Aorta (tissue), 5 donors: ENCODE results near the gene CES2. TPM values are rescaled to one million over a fixed set of nuclear protein-coding genes. Genes with fewer than 3 reads are reported as not detected.
"Not testable (repeated sequence)": the region's sequence is repeated elsewhere in the genome, so short reads cannot be mapped to it uniquely, and the experiment has no call there.

Source experiments
- ATAC-seq: fragments of 200-7000 bp; cut with Tn5 transposase; one replicate; pipeline ENCODE4 v1.9.1; 2022; ENCODE audit warnings: moderate library complexity; ENCODE audit not compliant: low FRiP score
- DNase-seq, 2 donors: peaks; one replicate each; pipeline ENCODE4 v3.0.0-alpha.2; 2020
- H3K27ac ChIP-seq, 2 donors: one replicate each; pipeline ENCODE4 v1.5.1; 2013; ENCODE audit warnings: low read length in 2 of 2, mild to moderate bottlenecking in 2 of 2, moderate library complexity in 2 of 2, control low read depth in 1 of 2, inconsistent platforms in 1 of 2, low read depth in 1 of 2
- H3K27me3 ChIP-seq, 2 donors: one replicate each; pipeline ENCODE4 v1.6.1; 2013; ENCODE audit warnings: control low read depth in 1 of 2, low read length in 1 of 2, mild to moderate bottlenecking in 1 of 2, moderate library complexity in 1 of 2; ENCODE audit not compliant: insufficient read depth in 2 of 2, control insufficient read depth in 1 of 2
- H3K36me3 ChIP-seq, 2 donors: one replicate each; pipeline ENCODE4 v1.6.1; 2013; ENCODE audit warnings: control low read depth in 1 of 2, low read length in 1 of 2, mild to moderate bottlenecking in 1 of 2; ENCODE audit not compliant: insufficient read depth in 2 of 2, control insufficient read depth in 1 of 2
- H3K4me1 ChIP-seq, 2 donors: one replicate each; pipeline ENCODE4 v1.6.1; 2013; ENCODE audit warnings: low read length in 2 of 2, control low read depth in 1 of 2, mild to moderate bottlenecking in 1 of 2, moderate library complexity in 1 of 2; ENCODE audit not compliant: insufficient read depth in 2 of 2, control insufficient read depth in 1 of 2
- H3K4me3 ChIP-seq, 2 donors: one replicate each; pipeline ENCODE4 v1.5.1; 2013; ENCODE audit warnings: low read length in 2 of 2, control low read depth in 1 of 2, mild to moderate bottlenecking in 1 of 2
- H3K9me3 ChIP-seq: one replicate; pipeline ENCODE4 v1.6.1; 2013; ENCODE audit warnings: mild to moderate bottlenecking, low read length; ENCODE audit not compliant: control insufficient read depth
- WGBS, 2 donors: extraction: QIAGEN DNeasy Blood & Tissue Kit; methylation state at CpG; one replicate each; pipeline ENCODE4 v1.1.7; 2013; 5-methylcytosine and 5-hydroxymethylcytosine counted together
- intact Hi-C, 2 donors: fragments of 100-400 bp; cut with DNase I; formaldehyde crosslinking; loops; one replicate each; pipeline versions ENCODE4 v1.14.2 to v1.15.0; 2022
- polyA plus RNA-seq, 2 donors: library from polyadenylated mRNA; stranded (reverse); fragments of 200-250 nt; gene quantifications; one replicate each; pipeline ENCODE4 v1.2.3, GENCODE V29; 2013
- total RNA-seq, 2 donors: library from RNA; stranded (reverse); fragmentation: NEBNext Ultra II Directional; extraction: Animal tissue kit (Norgen Biotek cat#: 25700); gene quantifications; one replicate each; pipeline ENCODE4 v1.2.1, GENCODE V29; 2021
- donor health status: healthy with polysubstance abuse.
- donor health status: Bipolar disorder and iron deficiency.
- donor health status: DM: no; HTN: no; CAD: no.
- donor health status: DM: no; HTN: no; CAD: no.
- donor health status: DM: yes; HTN: yes; CAD: no.

The CES2 gene
- total and polyA plus RNA-seq, 4 donors, result 20.5 to 42.1 (median 33.6) TPM

DNA sequence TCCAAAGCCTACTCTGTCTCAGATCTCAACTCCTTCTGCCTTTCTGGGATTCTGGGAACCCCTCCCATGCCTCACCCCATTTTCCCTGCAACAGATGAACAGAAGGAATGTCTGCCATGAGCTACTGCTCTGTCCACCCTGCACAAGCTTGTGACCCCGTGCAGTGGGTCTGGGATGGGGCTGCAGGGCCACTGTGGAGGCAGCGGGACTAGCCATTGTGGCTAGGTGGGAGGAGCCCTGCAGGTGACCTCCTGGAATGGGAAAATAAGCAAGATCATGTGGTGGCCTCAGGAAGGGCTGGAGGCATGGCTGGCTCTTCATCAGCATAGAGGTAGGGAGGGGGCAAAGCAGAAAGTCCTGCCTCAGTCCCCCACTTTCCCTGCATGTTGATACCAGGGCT lies 41.3 kb upstream of the CES2 start:
- peak in 1 of 2 donors; percentile 42 for DNase-seq
- 76 to 77% methylated on average over 2 of the region's 2 CpGs for WGBS, 2 donors
- no peak for ATAC-seq
- Histone ChIP-seq H3K4me3 (no peak overlapping the region), H3K4me1 (no peaks in the 10 kb centered on the region), H3K9me3 (no peaks in the 10 kb centered on the region), H3K36me3 (no peaks in the 10 kb centered on the region), H3K27me3 (no peaks in the 10 kb centered on the region), H3K27ac (no peak overlapping the region)
- intact Hi-C loops, result loop anchor here in 1 of 2 donors (2.0 to 10.0 kb wide), 3 partner anchors 55 to 291 kb away; partner anchors contain the start of genes B3GNT9, FBXL8, MATCAP1 and TRADD

DNA sequence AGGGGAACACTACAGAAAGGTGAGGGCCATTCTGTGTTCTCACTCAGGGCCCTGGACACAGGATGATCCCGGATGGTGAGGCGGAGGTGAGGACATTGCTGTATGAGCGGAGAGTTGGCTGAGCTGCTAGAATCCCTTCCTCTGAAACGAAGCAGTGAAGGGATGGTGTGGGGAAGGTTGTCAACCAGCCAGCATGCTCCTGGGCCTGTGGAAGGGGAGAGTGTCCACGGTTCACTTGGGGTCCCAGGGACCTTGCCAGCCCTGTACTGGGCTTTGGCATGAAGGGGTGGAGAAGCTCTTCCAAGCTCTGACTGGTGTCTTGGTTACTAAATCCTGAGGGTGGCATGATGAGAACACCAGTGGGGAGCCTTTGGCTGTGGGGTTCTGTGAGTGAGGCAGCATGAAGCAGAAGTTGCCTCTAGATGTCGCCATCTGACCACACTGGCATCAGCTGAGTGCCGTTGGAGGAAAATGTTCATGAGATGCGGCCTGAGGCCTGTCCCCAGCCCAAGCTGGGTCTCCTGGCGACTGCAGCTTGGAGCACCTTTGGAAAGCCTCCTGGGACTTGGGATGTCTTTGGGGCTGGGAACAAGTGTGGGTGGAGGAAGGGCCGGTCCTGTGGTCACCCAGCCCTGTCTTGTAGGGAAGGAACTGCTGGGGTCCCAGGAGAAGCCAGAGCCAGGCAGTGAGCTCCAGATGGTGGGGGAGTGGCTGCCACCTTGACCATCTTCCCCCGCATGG lies 40.2 kb upstream of the CES2 start:
- intact Hi-C loops, result loop anchor here (2.0 to 10.0 kb wide), 4 partner anchors 54 to 290 kb away; partner anchors contain the start of genes B3GNT9 (in 2 of the 2), FBXL8 (in 1 of the 2), MATCAP1 (in 1 of the 2) and TRADD (in 1 of the 2)
- Histone ChIP-seq H3K27ac (no peak overlapping the region), H3K27me3 (no peaks in the 10 kb centered on the region), H3K4me3 (no peak overlapping the region), H3K4me1 (peaks cover 0 to 4% of the 10 kb centered on the region in 2 donors), H3K9me3 (no peaks in the 10 kb centered on the region), H3K36me3 (no peaks in the 10 kb centered on the region)
- DNase-seq (peak; percentile 79 to 83), ATAC-seq (peak; percentile 76)
- WGBS, 2 donors, result 34% methylated on average over 11 of the region's 11 CpGs

DNA sequence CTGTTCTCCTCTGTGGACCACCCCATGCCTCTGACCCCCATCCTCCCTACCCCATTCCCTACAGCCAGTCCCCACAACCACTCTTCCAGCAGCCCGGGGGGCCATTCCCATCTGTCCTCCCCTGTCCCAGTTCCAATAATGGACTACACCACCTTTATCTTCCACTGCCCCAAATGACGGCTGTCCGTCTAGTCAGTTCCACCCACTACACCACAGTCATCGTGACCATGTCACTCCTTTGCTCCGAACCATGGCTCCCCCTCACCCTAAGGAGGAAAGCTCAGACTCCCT lies 39.7 kb upstream of the CES2 start:
- no peaks in the 10 kb centered on the region for H3K36me3 ChIP-seq
- H3K27ac ChIP-seq, result no peak overlapping the region
- intact Hi-C loops, result loop anchor here (2.0 to 10.0 kb wide), 4 partner anchors 53 to 289 kb away; partner anchors contain the start of genes B3GNT9 (in 2 of the 2), FBXL8 (in 1 of the 2), MATCAP1 (in 1 of the 2) and TRADD (in 1 of the 2)
- peaks cover 0 to 4% of the 10 kb centered on the region in 2 donors for H3K4me1 ChIP-seq
- no peaks in the 10 kb centered on the region for H3K9me3 ChIP-seq
- no peak overlapping the region for H3K4me3 ChIP-seq
- ATAC-seq (no peak), DNase-seq (no peak)
- H3K27me3 ChIP-seq, result no peaks in the 10 kb centered on the region
- 52 to 63% methylated on average over 5 of the region's 5 CpGs for WGBS, 2 donors

DNA sequence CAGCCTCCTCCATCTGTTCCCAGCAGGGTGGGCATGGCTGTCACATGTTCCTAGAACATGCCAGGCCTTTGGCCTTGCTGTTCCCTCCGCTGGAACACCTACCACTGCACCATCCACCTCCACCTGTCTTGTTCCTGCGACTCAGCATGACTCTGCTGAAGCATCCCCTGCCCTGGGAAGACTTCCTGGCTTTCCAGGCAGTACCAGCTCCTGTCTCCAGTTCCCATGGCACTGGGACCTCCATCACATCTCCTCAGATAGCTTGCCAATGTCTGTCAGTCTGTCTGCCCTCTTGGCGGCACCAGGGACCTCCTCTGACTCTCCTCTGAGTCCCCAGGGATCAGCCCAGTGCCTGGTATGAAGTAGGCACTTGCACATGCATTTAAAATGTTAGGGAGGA lies 39.3 kb upstream of the CES2 start:
- Histone ChIP-seq H3K27me3 (no peaks in the 10 kb centered on the region), H3K27ac (no peak overlapping the region), H3K4me1 (peaks cover 0 to 4% of the 10 kb centered on the region in 2 donors), H3K36me3 (no peaks in the 10 kb centered on the region), H3K9me3 (no peaks in the 10 kb centered on the region), H3K4me3 (no peak overlapping the region)
- ATAC-seq (no peak), DNase-seq (no peak)
- 66 to 69% methylated on average over 3 of the region's 3 CpGs for WGBS, 2 donors
- intact Hi-C loops, result loop anchor here (2.0 to 10.0 kb wide), 4 partner anchors 53 to 289 kb away; partner anchors contain the start of genes B3GNT9 (in 2 of the 2), FBXL8 (in 1 of the 2), MATCAP1 (in 1 of the 2) and TRADD (in 1 of the 2)

DNA sequence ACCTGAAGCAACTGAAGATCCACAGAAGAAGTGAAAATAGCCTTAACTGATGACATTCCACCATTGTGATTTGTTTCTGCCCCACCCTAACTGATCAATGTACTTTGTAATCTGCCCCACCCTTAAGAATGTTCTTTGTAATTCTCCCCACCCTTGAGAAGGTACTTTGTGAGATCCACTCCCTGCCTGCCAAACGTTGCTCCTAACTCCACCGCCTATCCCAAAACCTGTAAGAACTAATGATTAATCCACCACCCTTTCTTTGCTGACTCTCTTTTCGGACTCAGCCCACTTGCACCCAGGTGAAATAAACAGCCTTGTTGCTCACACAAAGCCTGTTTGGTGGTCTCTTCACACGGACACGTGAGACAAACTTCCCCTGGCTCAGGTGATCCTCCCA lies 38.6 kb upstream of the CES2 start:
- not testable (repeated sequence) for H3K27me3 ChIP-seq, H3K9me3 ChIP-seq, H3K4me3 ChIP-seq, ATAC-seq, H3K27ac ChIP-seq, H3K36me3 ChIP-seq, DNase-seq, H3K4me1 ChIP-seq
- intact Hi-C loops, result loop anchor here (5.0 to 10.0 kb wide), 3 partner anchors 256 to 288 kb away; partner anchors contain the start of genes B3GNT9 (in 2 of the 2), FBXL8 (in 1 of the 2), MATCAP1 (in 1 of the 2) and TRADD (in 1 of the 2)
- 83 to 88% methylated on average over 5 of the region's 5 CpGs for WGBS, 2 donors

DNA sequence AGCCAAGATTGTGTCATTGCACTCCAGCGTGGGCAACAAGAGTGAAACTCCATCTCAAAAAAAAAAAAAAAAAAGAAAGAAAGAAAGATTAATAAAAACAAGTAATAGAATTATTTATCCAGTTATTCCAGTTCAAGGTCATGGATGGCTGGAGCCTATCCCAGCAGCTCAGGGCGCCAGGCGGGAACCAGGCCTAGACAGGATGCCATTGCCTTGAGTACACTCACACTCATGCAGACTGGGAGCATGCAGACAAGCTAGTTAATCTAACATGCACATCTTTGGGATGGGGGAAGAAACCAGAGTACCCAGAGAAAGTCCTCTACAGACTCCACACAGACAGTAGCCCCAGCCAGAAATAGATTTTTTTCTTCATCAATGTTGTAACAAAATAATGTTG lies 37.1 kb upstream of the CES2 start:
- Histone ChIP-seq H3K9me3 (no peaks in the 10 kb centered on the region), H3K4me3 (no peak overlapping the region), H3K4me1 (peaks cover 4% of the 10 kb centered on the region in 2 donors), H3K36me3 (no peaks in the 10 kb centered on the region), H3K27ac (no peak overlapping the region), H3K27me3 (no peaks in the 10 kb centered on the region)
- peak; percentile 87 to 88 for DNase-seq
- 4 to 7% methylated on average over 3 of the region's 3 CpGs for WGBS, 2 donors
- intact Hi-C loops, result loop anchor here (1.0 to 10.0 kb wide), 5 partner anchors 25 to 287 kb away; partner anchors contain the start of genes B3GNT9 (in 2 of the 2), FBXL8 (in 1 of the 2), MATCAP1 (in 1 of the 2) and RRAD (in 1 of the 2)
- ATAC-seq, result peak; percentile 62

DNA sequence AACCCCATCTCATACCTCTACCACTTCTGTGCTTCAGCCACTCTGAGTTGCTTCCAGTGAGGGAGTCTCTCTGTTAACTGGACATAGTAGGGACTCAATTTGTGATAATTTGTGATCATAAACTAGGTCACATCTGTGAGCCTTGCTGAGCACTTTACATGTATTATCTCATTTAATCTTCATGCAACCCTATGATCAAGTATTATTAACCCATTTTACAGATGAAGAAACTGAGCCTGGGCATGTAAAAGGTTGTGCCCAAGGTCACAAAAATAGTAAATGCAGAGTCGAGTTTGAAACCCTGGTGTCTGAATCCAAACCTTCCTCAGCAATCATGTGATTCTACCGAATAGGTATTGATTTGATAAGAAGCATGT lies 36.4 kb upstream of the CES2 start:
- Histone ChIP-seq H3K27ac (peak overlapping the region; percentile 10 to 61), H3K4me1 (peaks cover 4% of the 10 kb centered on the region in 2 donors), H3K4me3 (no peak overlapping the region), H3K9me3 (no peaks in the 10 kb centered on the region), H3K36me3 (no peaks in the 10 kb centered on the region), H3K27me3 (no peaks in the 10 kb centered on the region)
- no peak for DNase-seq
- no peak for ATAC-seq
- intact Hi-C loops, result loop anchor here (1.0 to 10.0 kb wide), 5 partner anchors 24 to 286 kb away; partner anchors contain the start of genes B3GNT9 (in 2 of the 2), FBXL8 (in 1 of the 2), MATCAP1 (in 1 of the 2) and RRAD (in 1 of the 2)
- WGBS, 2 donors, result 67 to 83% methylated on average over 2 of the region's 2 CpGs

DNA sequence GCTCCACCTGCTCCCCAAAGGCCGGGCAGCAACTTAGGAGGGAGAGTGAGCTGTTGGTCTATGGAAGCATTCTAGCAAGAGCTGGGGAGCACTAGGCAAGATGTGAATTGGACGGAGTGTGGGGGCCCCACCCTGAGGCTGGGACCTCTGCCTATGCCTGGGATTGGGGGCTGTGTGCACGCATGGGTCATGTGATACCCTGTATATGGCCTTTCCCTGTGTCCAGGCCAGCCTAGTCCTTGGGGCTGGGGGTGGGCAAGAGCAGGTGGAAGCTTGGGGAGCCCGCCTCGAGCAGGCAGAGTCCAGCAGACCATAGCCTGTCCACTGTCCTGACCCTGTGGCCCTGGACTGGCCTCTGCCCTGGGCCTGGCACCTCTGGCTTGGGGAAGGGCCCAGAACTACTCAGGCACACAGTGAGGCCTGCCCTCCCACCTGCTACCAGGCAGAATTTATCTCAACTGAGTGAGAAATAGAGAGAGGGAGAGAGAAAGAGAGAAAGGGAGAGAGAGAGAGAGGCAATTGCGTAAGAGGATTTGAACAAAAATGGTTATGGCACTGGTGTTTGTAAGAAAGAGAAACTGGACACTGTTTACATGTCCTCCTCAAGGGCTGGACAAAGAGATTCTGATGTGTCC lies 35.9 kb upstream of the CES2 start:
- Histone ChIP-seq H3K27me3 (no peaks in the 10 kb centered on the region), H3K9me3 (no peaks in the 10 kb centered on the region), H3K4me3 (no peak overlapping the region), H3K36me3 (no peaks in the 10 kb centered on the region), H3K27ac (peak overlapping the region; percentile 10 to 49), H3K4me1 (peaks cover 4% of the 10 kb centered on the region in 2 donors)
- intact Hi-C loops, result loop anchor here (2.0 to 10.0 kb wide), 4 partner anchors 25 to 285 kb away; partner anchors contain the start of genes B3GNT9 (in 2 of the 2), FBXL8 (in 1 of the 2), MATCAP1 (in 1 of the 2) and RRAD (in 1 of the 2)
- DNase-seq (peak in 1 of 2 donors; percentile 61), ATAC-seq (peak; percentile 52)
- 67 to 70% methylated on average over 6 of the region's 6 CpGs for WGBS, 2 donors
